Hepatic stellate cell (primary cell): ENCODE results near the gene C1orf167.
A peak's percentile ranks its signal among the peaks of the same experiment; 100 is the strongest.

Experiments
- DNase-seq: peaks from one replicate; pipeline ENCODE4 v3.0.0; 2011; ENCODE audit warnings: low spot score

C1orf167 gene

GRCh38 chr1:11761988-11762406, at the start of gene C1orf167:
C1orf167 (plus strand) TSS chr1:11762193; CDS start chr1:11764401, 2,208 bp downstream.
- DNase-seq, result no peak

GRCh38 chr1:11712285-11712684, 49.7 kb upstream of the C1orf167 start:
- no peak for DNase-seq

GRCh38 chr1:11713095-11713494, 48.9 kb upstream of the C1orf167 start:
- no peak for DNase-seq

- no peak for DNase-seq
These were observed 47.0 kb upstream of the C1orf167 start for GRCh38 chr1:11714831-11715575.

- peak; percentile 62 for DNase-seq
These were observed 42.5 kb upstream of the C1orf167 start for GRCh38 chr1:11719313-11720032.

GRCh38 chr1:11720033-11720376, 42.0 kb upstream of the C1orf167 start:
- DNase-seq, result no peak

GRCh38 chr1:11720525-11720924, 41.5 kb upstream of the C1orf167 start:
- DNase-seq, result no peak

- DNase-seq, result no peak
These were observed 40.7 kb upstream of the C1orf167 start for GRCh38 chr1:11721311-11721710.

- DNase-seq, result no peak
These were observed 39.5 kb upstream of the C1orf167 start for GRCh38 chr1:11722538-11722937.

GRCh38 chr1:11725616-11726015, 36.4 kb upstream of the C1orf167 start:
- DNase-seq, result no peak

- DNase-seq, result no peak
These were observed 34.9 kb upstream of the C1orf167 start for GRCh38 chr1:11727119-11727518.

- DNase-seq, result no peak
These were observed 33.7 kb upstream of the C1orf167 start for GRCh38 chr1:11728126-11728806.

GRCh38 chr1:11729155-11729497, 32.9 kb upstream of the C1orf167 start:
- DNase-seq, result no peak

- no peak for DNase-seq
These were observed 32.2 kb upstream of the C1orf167 start for GRCh38 chr1:11729498-11730428.

GRCh38 chr1:11730429-11730891, 31.5 kb upstream of the C1orf167 start:
- peak; percentile 45 for DNase-seq

GRCh38 chr1:11731691-11732283, 30.2 kb upstream of the C1orf167 start:
- peak; percentile 82 for DNase-seq

- DNase-seq, result no peak
These were observed 28.7 kb upstream of the C1orf167 start for GRCh38 chr1:11733306-11733705.

- DNase-seq, result no peak
These were observed 26.5 kb upstream of the C1orf167 start for GRCh38 chr1:11735531-11735853.

- DNase-seq, result peak; percentile 93
These were observed 25.9 kb upstream of the C1orf167 start, which contains the start of gene AGTRAP for GRCh38 chr1:11735854-11736745. AGTRAP (plus strand) TSS chr1:11736136; CDS start chr1:11736209, 73 bp downstream.
